ENCODE results near the gene IL21R. TPM values are rescaled to one million over a fixed set of nuclear protein-coding genes. Genes with fewer than 3 reads are reported as not detected.

The IL21R gene
- total RNA-seq: 0.21 TPM in 1 of 2 replicates, not detected in the other

GRCh38 chr16:27401768-27402568 lies at the start of gene IL21R:
IL21R (plus strand) TSS chr16:27402174; CDS start chr16:27430072, 27,898 bp downstream.

Other genes with a start within 250 kb of the IL21R start
- gene KDM8, start 198.6 kb upstream of the IL21R start, total RNA-seq: 0.72 and 1.5 TPM in 2 replicates
- gene NSMCE1, start 133.4 kb upstream of the IL21R start, total RNA-seq: 90.4 and 96.3 TPM in 2 replicates
- gene IL4R, start 88.2 kb upstream of the IL21R start, total RNA-seq: 39.9 and 51.8 TPM in 2 replicates
- gene GTF3C1, start 147.7 kb downstream of the IL21R start, total RNA-seq: 39.5 and 43.7 TPM in 2 replicates
- gene KATNIP, start 148.0 kb downstream of the IL21R start, total RNA-seq: 11.1 and 16.9 TPM in 2 replicates

Measured in tracheal epithelial cell (primary cell).